HUES64 (cell line): Measurements from ENCODE around the gene PKHD1.

Source experiments
- H3K27ac ChIP-seq: 2 replicates; pipeline ENCODE4 v1.7.0; 2013; ENCODE audit warnings: low read depth, low read length, inconsistent platforms
- H3K27me3 ChIP-seq: 2 replicates; pipeline ENCODE4 v1.6.1; 2013; ENCODE audit warnings: mild to moderate bottlenecking, low read length; ENCODE audit not compliant: insufficient read depth
- H3K36me3 ChIP-seq: 2 replicates; pipeline ENCODE4 v1.6.1; 2013; ENCODE audit warnings: mild to moderate bottlenecking, low read length; ENCODE audit not compliant: insufficient read depth
- H3K4me1 ChIP-seq: 2 replicates; pipeline ENCODE4 v1.6.1; 2013; ENCODE audit warnings: mild to moderate bottlenecking, low read length, moderate library complexity; ENCODE audit not compliant: insufficient read depth
- H3K4me3 ChIP-seq: 2 replicates; pipeline ENCODE4 v1.5.1; 2013; ENCODE audit warnings: mild to moderate bottlenecking, low read length, moderate library complexity
- H3K9ac ChIP-seq: 2 replicates; pipeline ENCODE4 v1.6.1; 2013; ENCODE audit warnings: mild to moderate bottlenecking, low read depth, low read length
- H3K9me3 ChIP-seq: 2 replicates; pipeline ENCODE4 v1.6.1; 2013; ENCODE audit warnings: low read depth, low read length; ENCODE audit not compliant: insufficient read depth
- WGBS: fragments of 150-250, 120-280 bp; methylation state at CpG from one replicate; pipeline ENCODE4 v1.1.7; 2013; ENCODE audit warnings: missing lambda C conversion rate; 5-methylcytosine and 5-hydroxymethylcytosine counted together

The PKHD1 gene

DNA sequence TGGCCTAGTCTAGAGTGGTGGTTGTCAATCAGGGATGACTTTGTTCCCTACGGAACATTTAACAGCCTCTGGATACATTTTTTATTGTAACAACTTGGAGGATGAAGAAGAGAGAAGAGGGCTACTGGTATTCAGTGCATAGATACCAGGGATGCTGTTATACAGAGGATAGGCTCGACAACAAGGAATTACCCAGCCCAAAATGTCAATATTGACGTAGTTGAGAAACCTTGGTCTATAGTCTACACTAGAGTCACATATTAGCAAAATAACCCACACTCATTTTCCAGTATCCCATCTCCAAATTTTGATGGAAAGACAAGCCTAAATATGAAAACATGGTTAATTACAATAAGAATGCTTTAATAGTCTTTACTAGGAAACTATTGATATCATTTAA is 195.1 kb downstream of the PKHD1 start:
- Histone ChIP-seq H3K4me1 (no peaks in the 10 kb centered on the region), H3K9me3 (no peaks in the 10 kb centered on the region), H3K27ac (no peak overlapping the region), H3K36me3 (no peaks in the 10 kb centered on the region), H3K4me3 (no peak overlapping the region), H3K9ac (no peak overlapping the region), H3K27me3 (no peaks in the 10 kb centered on the region)
- 93% methylated on average over 3 of the region's 3 CpGs for WGBS

DNA sequence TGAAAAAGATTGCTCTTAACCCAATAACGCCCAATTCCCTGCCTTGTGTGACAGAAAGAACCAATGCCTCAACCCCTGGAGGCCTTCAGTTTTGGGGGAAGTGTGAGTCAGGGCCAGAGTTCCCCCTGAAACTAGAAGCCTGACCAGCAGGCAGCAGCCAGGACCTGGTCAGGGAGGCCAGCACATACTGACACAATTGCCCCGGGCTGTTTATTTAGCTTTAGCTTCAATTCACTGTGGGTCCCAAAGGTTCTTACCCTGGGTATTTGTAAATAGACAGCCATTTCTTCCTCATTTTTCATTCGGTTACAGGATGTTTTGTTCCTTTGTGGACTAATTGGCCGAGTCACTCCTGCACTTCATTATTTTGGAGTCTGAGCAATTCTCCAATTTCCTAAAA is 195.6 kb downstream of the PKHD1 start:
- Histone ChIP-seq H3K4me1 (no peaks in the 10 kb centered on the region), H3K4me3 (no peak overlapping the region), H3K36me3 (no peaks in the 10 kb centered on the region), H3K9ac (no peak overlapping the region), H3K27me3 (no peaks in the 10 kb centered on the region), H3K9me3 (no peaks in the 10 kb centered on the region), H3K27ac (no peak overlapping the region)
- 94% methylated on average over 4 of the region's 4 CpGs for WGBS

DNA sequence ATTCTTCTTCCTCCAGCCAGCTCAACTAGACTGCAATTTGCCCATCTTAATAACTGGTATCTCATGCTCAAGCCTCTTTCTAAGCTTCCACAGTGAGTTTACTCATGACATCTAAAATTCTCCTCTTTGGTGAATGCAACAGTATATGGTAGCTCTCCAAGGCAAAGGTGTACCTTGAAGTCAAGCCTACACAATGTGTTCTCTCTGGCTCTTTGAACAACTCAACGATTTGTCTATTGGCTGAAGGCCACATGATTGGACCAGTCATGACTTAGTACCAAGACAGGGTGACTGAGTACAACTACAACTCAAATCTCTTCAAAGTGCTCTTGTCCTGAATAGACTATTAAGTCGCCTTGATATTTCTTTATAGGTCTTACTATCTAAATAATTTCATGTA is 199.6 kb downstream of the PKHD1 start:
- Histone ChIP-seq H3K9me3 (no peaks in the 10 kb centered on the region), H3K4me1 (0 out of 2 replicates have a peak, but pooled peaks cover 5% of the 10 kb centered on the region)
- 86% methylated on average over 1 of the region's 2 CpGs for WGBS

DNA sequence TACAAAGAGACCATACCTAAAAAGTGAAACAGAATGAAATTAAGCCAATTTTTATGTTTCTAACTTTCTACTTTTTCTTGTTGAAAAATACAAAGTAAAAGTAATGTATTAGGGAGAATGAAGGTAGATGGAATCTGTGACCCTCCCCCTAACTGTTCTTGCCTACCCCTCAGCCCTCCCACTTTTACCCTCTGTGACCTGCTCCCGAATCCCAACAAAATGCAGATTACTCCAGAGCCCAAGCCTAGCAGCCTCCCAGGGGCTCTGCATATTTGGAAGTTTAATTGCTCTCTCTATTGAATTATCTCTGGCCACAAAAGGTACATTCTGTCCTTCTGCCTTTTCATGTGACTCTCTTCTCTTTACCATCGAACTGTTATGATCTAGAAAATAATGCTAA is 201.5 kb downstream of the PKHD1 start:
- Histone ChIP-seq H3K4me1 (0 out of 2 replicates have a peak, but pooled peaks cover 5% of the 10 kb centered on the region), H3K9ac (no peak overlapping the region), H3K27me3 (no peaks in the 10 kb centered on the region), H3K36me3 (no peaks in the 10 kb centered on the region), H3K4me3 (no peak overlapping the region), H3K9me3 (no peaks in the 10 kb centered on the region), H3K27ac (no peak overlapping the region)
- 72% methylated on average over 2 of the region's 2 CpGs for WGBS

More for the DNA sequence above, 199.6 kb downstream of the PKHD1 start:
- H3K27ac ChIP-seq, result no peak overlapping the region
- no peaks in the 10 kb centered on the region for H3K36me3 ChIP-seq
- H3K4me3 ChIP-seq, result no peak overlapping the region
- no peak overlapping the region for H3K9ac ChIP-seq
- no peaks in the 10 kb centered on the region for H3K27me3 ChIP-seq

DNA sequence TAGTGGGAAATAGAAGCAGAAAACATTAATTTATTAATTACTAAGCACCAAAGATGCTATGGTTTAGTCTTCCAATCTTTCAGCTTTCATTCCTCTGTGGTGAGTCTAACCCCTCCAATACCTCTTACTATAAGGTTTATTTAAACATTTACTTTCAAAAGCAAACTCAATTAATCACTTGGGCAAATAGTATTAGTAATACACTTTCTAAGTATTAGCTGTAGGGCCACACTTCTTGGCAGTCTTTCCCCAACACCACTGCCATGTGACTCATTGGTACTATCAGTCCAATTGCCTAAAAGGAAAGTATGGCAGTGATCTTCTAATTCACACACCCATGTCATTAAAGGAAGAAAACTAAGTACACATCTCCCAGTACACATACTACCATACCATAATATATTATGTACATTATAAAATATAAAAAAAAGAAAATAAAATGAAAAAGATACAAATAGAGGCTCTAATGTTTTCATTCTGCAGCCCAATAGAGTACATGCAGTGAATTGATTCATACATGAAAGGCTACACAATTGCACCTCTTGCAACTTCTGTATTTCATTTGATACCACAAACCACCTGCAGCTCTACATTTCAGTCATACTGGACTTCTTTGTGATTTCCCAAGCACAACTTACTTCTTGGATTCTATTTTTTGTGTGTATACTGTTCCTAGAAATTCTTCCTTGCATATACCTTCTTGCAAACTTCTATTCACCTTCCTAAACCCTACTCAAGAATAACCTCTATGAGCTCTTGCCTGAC is 218.6 kb downstream of the PKHD1 start:
- Histone ChIP-seq H3K36me3 (no peaks in the 10 kb centered on the region), H3K9me3 (no peaks in the 10 kb centered on the region), H3K4me3 (no peak overlapping the region), H3K4me1 (peaks cover 13% of the 10 kb centered on the region), H3K27me3 (no peaks in the 10 kb centered on the region), H3K9ac (no peak overlapping the region), H3K27ac (no peak overlapping the region)

DNA sequence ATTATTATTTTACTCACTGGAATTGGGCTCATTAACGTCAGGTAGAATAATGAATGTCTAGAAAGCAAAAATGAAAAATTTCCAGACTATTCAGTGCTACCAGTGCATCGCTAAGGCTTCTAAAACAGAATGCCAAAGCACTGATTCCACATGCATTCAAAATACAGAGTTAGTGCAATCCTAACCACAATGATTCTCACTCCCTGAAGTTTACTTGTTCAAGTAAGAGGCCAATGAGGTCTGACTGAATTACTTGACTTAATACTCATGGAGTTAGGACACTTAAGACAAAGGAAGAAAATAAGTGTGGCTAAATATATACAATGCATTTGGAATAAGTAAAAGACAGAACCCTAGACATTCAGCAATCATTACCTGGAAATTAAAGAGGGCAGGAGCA is 220.5 kb downstream of the PKHD1 start:
- H3K27ac ChIP-seq, result no peak overlapping the region

DNA sequence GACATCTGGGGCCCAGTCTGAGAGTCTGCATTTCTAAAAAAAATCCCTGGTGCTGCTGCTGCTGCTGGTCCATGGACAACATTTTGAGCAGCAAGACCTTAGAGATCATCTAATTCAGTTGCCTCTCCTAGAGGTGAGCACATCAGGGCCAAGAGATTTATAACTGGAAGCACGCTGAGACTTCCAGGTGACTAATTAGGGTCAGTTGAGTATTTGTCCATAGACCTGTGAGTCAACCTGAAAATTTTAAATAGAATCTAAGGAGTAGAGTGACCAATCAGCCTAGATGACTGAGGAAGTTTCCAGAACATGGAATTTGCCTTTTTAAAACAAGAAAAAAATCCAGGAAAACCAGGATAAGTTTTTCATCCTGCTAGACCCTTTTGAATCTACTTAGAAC is 221.4 kb downstream of the PKHD1 start:
- no peak overlapping the region for H3K9ac ChIP-seq
- WGBS, result 83% methylated on average over 1 of the region's 1 CpG
- no peak overlapping the region for H3K27ac ChIP-seq
- no peaks in the 10 kb centered on the region for H3K36me3 ChIP-seq
- peaks cover 13% of the 10 kb centered on the region for H3K4me1 ChIP-seq
- H3K9me3 ChIP-seq, result no peaks in the 10 kb centered on the region
- H3K4me3 ChIP-seq, result no peak overlapping the region
- H3K27me3 ChIP-seq, result no peaks in the 10 kb centered on the region

More for the DNA sequence above, 220.5 kb downstream of the PKHD1 start:
- Histone ChIP-seq H3K4me3 (no peak overlapping the region), H3K36me3 (no peaks in the 10 kb centered on the region), H3K4me1 (peaks cover 13% of the 10 kb centered on the region), H3K9ac (no peak overlapping the region), H3K9me3 (no peaks in the 10 kb centered on the region), H3K27me3 (no peaks in the 10 kb centered on the region)
- 50% methylated on average over 2 of the region's 2 CpGs for WGBS

DNA sequence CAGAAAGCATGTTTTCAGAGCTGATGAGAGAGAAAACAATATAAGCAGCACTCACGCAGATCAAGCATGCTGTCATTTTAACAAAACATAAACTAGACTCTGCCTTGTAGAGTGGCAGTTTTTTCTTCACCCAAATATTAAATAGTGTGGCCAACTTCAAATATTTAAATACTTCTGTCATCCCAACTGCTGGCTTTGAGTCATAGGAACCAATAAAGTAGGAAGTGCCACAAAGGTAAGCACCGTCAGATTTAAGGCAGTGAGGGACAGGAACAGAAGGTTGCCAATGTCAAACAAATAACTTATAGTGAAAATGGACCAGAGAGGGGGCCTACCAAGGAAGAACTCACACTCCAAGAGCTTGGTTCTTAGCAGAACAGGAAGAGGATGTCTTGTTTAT is 222.2 kb downstream of the PKHD1 start:
- H3K36me3 ChIP-seq, result no peaks in the 10 kb centered on the region
- WGBS, result 68% methylated on average over 2 of the region's 2 CpGs
- H3K9me3 ChIP-seq, result no peaks in the 10 kb centered on the region
- no peak overlapping the region for H3K4me3 ChIP-seq
- peaks cover 13% of the 10 kb centered on the region for H3K4me1 ChIP-seq
- H3K27ac ChIP-seq, result no peak overlapping the region
- no peaks in the 10 kb centered on the region for H3K27me3 ChIP-seq
- no peak overlapping the region for H3K9ac ChIP-seq

DNA sequence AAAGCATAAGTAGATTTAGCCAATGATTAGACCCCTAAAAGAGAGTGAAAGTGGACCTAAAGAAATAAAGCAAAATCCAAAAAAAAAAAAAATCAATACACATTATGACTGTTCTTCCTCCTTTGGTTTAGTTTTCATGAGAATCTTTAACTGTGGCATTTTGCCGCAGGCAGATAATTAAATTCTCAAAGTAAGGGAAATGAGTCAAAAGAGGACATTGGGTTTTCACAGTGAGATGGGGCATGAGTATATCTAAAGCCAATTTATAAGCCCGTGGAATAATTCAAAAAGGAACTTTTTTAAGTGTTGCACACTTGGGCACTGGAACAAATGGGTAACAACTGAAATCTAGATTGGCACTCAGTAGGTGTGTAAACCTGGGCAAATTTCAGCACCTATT is 230.3 kb downstream of the PKHD1 start:
- Histone ChIP-seq H3K4me1 (peaks cover 11% of the 10 kb centered on the region), H3K4me3 (no peak overlapping the region), H3K9ac (no peak overlapping the region), H3K36me3 (no peaks in the 10 kb centered on the region), H3K27me3 (no peaks in the 10 kb centered on the region), H3K27ac (no peak overlapping the region), H3K9me3 (no peaks in the 10 kb centered on the region)
- WGBS, result 99% methylated on average over 2 of the region's 2 CpGs

DNA sequence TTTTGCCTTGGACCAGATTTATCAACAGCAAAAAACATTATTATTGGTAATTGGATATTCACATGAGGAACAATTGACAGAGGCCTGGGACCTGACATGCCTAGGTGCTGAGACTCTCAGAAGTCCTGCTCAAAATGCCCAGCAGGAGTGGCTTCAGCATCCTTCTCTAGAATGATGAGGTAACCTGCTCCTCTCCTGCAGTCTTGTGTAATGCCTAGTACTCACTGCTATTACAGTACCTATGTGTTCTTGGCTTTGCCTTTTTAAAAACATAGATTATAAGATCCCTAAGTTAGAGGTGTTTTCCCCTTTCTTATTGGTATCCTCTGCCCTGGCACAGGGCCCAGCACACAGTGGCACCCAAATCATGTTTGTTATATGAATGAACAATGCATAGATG is 230.9 kb downstream of the PKHD1 start:
- Histone ChIP-seq H3K27ac (no peak overlapping the region), H3K9me3 (no peaks in the 10 kb centered on the region), H3K27me3 (no peaks in the 10 kb centered on the region), H3K36me3 (no peaks in the 10 kb centered on the region), H3K9ac (no peak overlapping the region), H3K4me1 (peaks cover 11% of the 10 kb centered on the region), H3K4me3 (no peak overlapping the region)

DNA sequence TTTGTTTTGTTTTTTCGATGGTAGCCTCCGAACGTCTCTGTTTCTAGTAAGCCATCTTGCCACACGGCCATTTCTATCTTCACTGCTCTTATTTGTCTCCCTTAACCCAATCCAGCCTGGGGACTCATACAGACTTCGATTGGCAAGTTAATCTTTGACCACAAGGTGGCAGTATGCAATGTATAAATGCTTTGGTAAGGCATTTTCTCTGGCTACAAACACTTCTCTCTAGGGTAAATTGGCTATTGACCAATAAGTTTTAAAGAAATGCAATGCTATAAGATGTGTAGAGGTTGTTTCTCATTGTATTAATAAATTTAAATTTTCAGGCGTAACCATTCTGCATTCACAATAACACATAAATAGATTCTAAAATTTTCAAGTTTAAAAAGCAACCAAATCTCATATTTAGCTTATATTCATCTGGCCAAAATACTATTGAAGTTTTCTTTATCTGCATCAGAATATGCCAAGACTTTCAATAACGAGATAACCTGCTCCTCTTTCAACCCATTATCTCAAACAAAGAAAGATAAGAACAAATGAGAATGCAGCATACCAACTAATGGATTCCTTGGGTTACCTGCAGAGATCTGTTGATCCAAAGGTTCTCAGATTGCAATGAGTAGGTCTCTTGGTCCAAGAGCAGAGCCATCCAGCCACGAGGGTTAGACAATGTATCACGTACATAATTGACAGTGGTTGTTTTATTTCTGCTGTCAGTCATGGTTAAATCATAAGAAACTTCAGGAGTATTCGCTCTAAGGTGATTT is 231.9 kb downstream of the PKHD1 start:
- Histone ChIP-seq H3K27ac (no peak overlapping the region), H3K4me3 (no peak overlapping the region)

More for the DNA sequence above, 231.9 kb downstream of the PKHD1 start:
- Histone ChIP-seq H3K36me3 (no peaks in the 10 kb centered on the region), H3K27me3 (no peaks in the 10 kb centered on the region), H3K9ac (no peak overlapping the region), H3K4me1 (peaks cover 11% of the 10 kb centered on the region), H3K9me3 (no peaks in the 10 kb centered on the region)
- WGBS, result 46% methylated on average over 10 of the region's 10 CpGs
